Astrocyte (in vitro differentiated cells and primary cell): ENCODE results near the gene LRMDA. TPM values are rescaled to one million over a fixed set of nuclear protein-coding genes. Genes with fewer than 3 reads are reported as not detected.
A peak's percentile ranks its signal among the peaks of the same experiment; 100 is the strongest.

ENCODE experiments used
- DNase-seq: peaks from one replicate; pipeline ENCODE4 v3.0.0-alpha.2; 2010; ENCODE audit warnings: low read depth
- FAIRE-seq: peaks from 2 replicates; lab custom pipeline; 2011; peaks lifted over from hg19 to GRCh38; lab: Jason Lieb, UNC
- H2AFZ ChIP-seq: 2 replicates; pipeline ENCODE4 v1.6.0; 2012; ENCODE audit warnings: low read depth, low read length, inconsistent platforms
- H3K27ac ChIP-seq: 2 replicates; pipeline ENCODE4 v1.5.1; 2011; ENCODE audit warnings: low read depth, low read length, inconsistent platforms
- H3K27me3 ChIP-seq: 2 replicates; pipeline ENCODE4 v1.6.0; 2011; ENCODE audit warnings: low read length, inconsistent platforms; ENCODE audit not compliant: insufficient read depth
- H3K36me3 ChIP-seq: 2 replicates; pipeline ENCODE4 v1.5.1; 2011; ENCODE audit warnings: low read length, inconsistent platforms; ENCODE audit not compliant: insufficient read depth
- H3K4me1 ChIP-seq: 2 replicates; pipeline ENCODE4 v1.5.1; 2011; ENCODE audit warnings: low read length, inconsistent platforms; ENCODE audit not compliant: insufficient read depth
- H3K4me2 ChIP-seq: 2 replicates; pipeline ENCODE4 v1.6.0; 2012; ENCODE audit warnings: low read length, inconsistent platforms
- H3K4me3 ChIP-seq: 2 replicates; pipeline ENCODE4 v1.5.1; 2011; ENCODE audit warnings: low read depth, mild to moderate bottlenecking, low read length, inconsistent platforms; ENCODE audit not compliant: insufficient read depth
- H3K79me2 ChIP-seq: 2 replicates; pipeline ENCODE4 v1.6.0; 2012; ENCODE audit warnings: mild to moderate bottlenecking, low read length, inconsistent platforms; ENCODE audit not compliant: insufficient read depth
- H3K9ac ChIP-seq: 2 replicates; pipeline ENCODE4 v1.6.0; 2012; ENCODE audit warnings: mild to moderate bottlenecking, low read length, inconsistent platforms
- H3K9me3 ChIP-seq: 2 replicates; pipeline ENCODE4 v1.5.1; 2012; ENCODE audit warnings: low read depth, mild to moderate bottlenecking, low read length, inconsistent platforms; ENCODE audit not compliant: insufficient read depth
- H4K20me1 ChIP-seq: 2 replicates; pipeline ENCODE4 v1.6.0; 2012; ENCODE audit warnings: low read length, inconsistent platforms; ENCODE audit not compliant: insufficient read depth
- H3K27ac Mint-ChIP-seq: one replicate; pipeline ENCODE4 v1.8.0; 2021; ENCODE audit warnings: mild to moderate bottlenecking, mixed read lengths; ENCODE audit not compliant: unreplicated experiment
- H3K27me3 Mint-ChIP-seq: one replicate; pipeline ENCODE4 v1.8.0; 2021; ENCODE audit warnings: low read depth, mixed read lengths; ENCODE audit not compliant: unreplicated experiment
- H3K36me3 Mint-ChIP-seq: one replicate; pipeline ENCODE4 v1.8.0; 2021; ENCODE audit warnings: low read depth, mixed read lengths; ENCODE audit not compliant: unreplicated experiment
- H3K4me1 Mint-ChIP-seq: one replicate; pipeline ENCODE4 v1.8.0; 2021; ENCODE audit warnings: low read depth, mixed read lengths; ENCODE audit not compliant: unreplicated experiment
- H3K4me3 Mint-ChIP-seq: one replicate; pipeline ENCODE4 v1.8.0; 2021; ENCODE audit warnings: mild to moderate bottlenecking, moderate library complexity, mixed read lengths; ENCODE audit not compliant: unreplicated experiment
- H3K9me3 Mint-ChIP-seq: one replicate; pipeline ENCODE4 v1.8.0; 2021; ENCODE audit warnings: mild to moderate bottlenecking, mixed read lengths; ENCODE audit not compliant: unreplicated experiment
- CTCF ChIP-seq: IDR thresholded peaks from 2 replicates; pipeline ENCODE4 v1.5.1; 2011; ENCODE audit warnings: low read depth, mild to moderate bottlenecking, inconsistent platforms, low read length, moderate library complexity; ENCODE audit not compliant: insufficient read depth
- EZH2 ChIP-seq: IDR thresholded peaks from 2 replicates; pipeline ENCODE4 v1.6.1; 2012; ENCODE audit warnings: mild to moderate bottlenecking, low read length, inconsistent platforms; ENCODE audit not compliant: insufficient read depth
- total RNA-seq: library from RNA; stranded (reverse); gene quantifications from 2 replicates; pipeline ENCODE4 v1.2.1, GENCODE V29; 2021

LRMDA gene
- total RNA-seq, 1 donor from 2014 or later, result 2.7 TPM

- DNase-seq, result no peak
- H3K36me3 Mint-ChIP-seq, result peaks cover 1% of the 10 kb centered on the region
- H3K27me3 Mint-ChIP-seq, result peaks cover 51% of the 10 kb centered on the region
- H3K9me3 Mint-ChIP-seq, result peaks cover 2% of the 10 kb centered on the region
- no peak overlapping the region for H2AFZ ChIP-seq
- FAIRE-seq, result no peak
- no peak overlapping the region for H3K9ac ChIP-seq
- peak overlapping the region; percentile 84 for H3K4me3 Mint-ChIP-seq
- no peak overlapping the region for H3K4me2 ChIP-seq
- H3K27me3 ChIP-seq, result peaks cover 29% of the 10 kb centered on the region
- no peaks in the 10 kb centered on the region for H3K36me3 ChIP-seq
- no peak overlapping the region for H3K27ac ChIP-seq
- no peak overlapping the region for H3K27ac Mint-ChIP-seq
- peaks cover 10% of the 10 kb centered on the region for H3K4me1 ChIP-seq
- no peak overlapping the region for H3K4me3 ChIP-seq
- no peaks in the 10 kb centered on the region for H4K20me1 ChIP-seq
- peaks cover 7% of the 10 kb centered on the region for H3K4me1 Mint-ChIP-seq
- H3K9me3 ChIP-seq, result no peaks in the 10 kb centered on the region
- no peaks in the 10 kb centered on the region for H3K79me2 ChIP-seq
- TF ChIP-seq CTCF, result no peak
- TF ChIP-seq EZH2, result no peak
Measured at GRCh38 chr10:75432176-75432575, 752 bp downstream of the LRMDA start.

GRCh38 chr10:75432763-75433162 is 1.3 kb downstream of the LRMDA start:
- peaks cover 2% of the 10 kb centered on the region for H3K9me3 Mint-ChIP-seq
- Histone ChIP-seq H3K4me3 (no peak overlapping the region), H3K4me2 (no peak overlapping the region), H3K36me3 (no peaks in the 10 kb centered on the region), H3K4me1 (peaks cover 10% of the 10 kb centered on the region), H3K27ac (no peak overlapping the region), H3K79me2 (no peaks in the 10 kb centered on the region), H3K9me3 (no peaks in the 10 kb centered on the region), H3K9ac (no peak overlapping the region), H3K27me3 (peaks cover 34% of the 10 kb centered on the region), H4K20me1 (no peaks in the 10 kb centered on the region), H2AFZ (no peak overlapping the region)
- FAIRE-seq (no peak), DNase-seq (no peak)
- H3K27ac Mint-ChIP-seq, result no peak overlapping the region
- TF ChIP-seq CTCF (no peak), EZH2 (no peak)
- no peak overlapping the region for H3K4me3 Mint-ChIP-seq
- H3K27me3 Mint-ChIP-seq, result peaks cover 55% of the 10 kb centered on the region
- H3K36me3 Mint-ChIP-seq, result peaks cover 1% of the 10 kb centered on the region
- peaks cover 7% of the 10 kb centered on the region for H3K4me1 Mint-ChIP-seq

- H3K36me3 ChIP-seq, result no peaks in the 10 kb centered on the region
- H4K20me1 ChIP-seq, result no peaks in the 10 kb centered on the region
- no peak overlapping the region for H2AFZ ChIP-seq
- H3K79me2 ChIP-seq, result no peaks in the 10 kb centered on the region
- H3K4me2 ChIP-seq, result no peak overlapping the region
- H3K4me1 ChIP-seq, result peaks cover 10% of the 10 kb centered on the region
- peaks cover 59% of the 10 kb centered on the region for H3K27me3 Mint-ChIP-seq
- no peak for DNase-seq
- no peak overlapping the region for H3K9ac ChIP-seq
- H3K4me3 Mint-ChIP-seq, result no peak overlapping the region
- no peak overlapping the region for H3K27ac ChIP-seq
- FAIRE-seq, result no peak
- H3K4me1 Mint-ChIP-seq, result peaks cover 7% of the 10 kb centered on the region
- H3K27ac Mint-ChIP-seq, result no peak overlapping the region
- TF ChIP-seq EZH2 (no peak), CTCF (no peak)
- H3K9me3 ChIP-seq, result no peaks in the 10 kb centered on the region
- peaks cover 2% of the 10 kb centered on the region for H3K9me3 Mint-ChIP-seq
- no peak overlapping the region for H3K4me3 ChIP-seq
- peaks cover 34% of the 10 kb centered on the region for H3K27me3 ChIP-seq
- peaks cover 1% of the 10 kb centered on the region for H3K36me3 Mint-ChIP-seq
Measured at GRCh38 chr10:75433216-75433615, 1.8 kb downstream of the LRMDA start.
